Stimulated activated CD8-positive, alpha-beta memory T cell treated with anti-CD3 and anti-CD28 coated beads, Interleukin-7, amount 100 ng/mL, for 4 hours (primary cell): Measurements from ENCODE around the gene GCAT.

Source experiments
- DNase-seq, 2 donors: peaks; one replicate each; pipeline ENCODE4 v3.0.0-alpha.2; 2020; ENCODE audit warnings: low read depth in 2 of 2

GCAT gene

GRCh38 chr22:37807410-37808293 is at the start of gene GCAT:
Gene GCAT, plus strand, starts transcription at chr22:37807934. Its CDS starts 34 bp downstream, at chr22:37807968.
- DNase-seq, result peak; percentile 69 to 84

GRCh38 chr22:37758694-37759093 is 49.0 kb upstream of the GCAT start:
- DNase-seq, result no peak

GRCh38 chr22:37759281-37759680 is 48.5 kb upstream of the GCAT start:
- no peak for DNase-seq

GRCh38 chr22:37760152-37760551 is 47.6 kb upstream of the GCAT start:
- no peak for DNase-seq

- no peak for DNase-seq
These were observed 45.3 kb upstream of the GCAT start for GRCh38 chr22:37762389-37762836.

- no peak for DNase-seq
These were observed 44.7 kb upstream of the GCAT start for GRCh38 chr22:37763012-37763411.

- no peak for DNase-seq
These were observed 44.1 kb upstream of the GCAT start for GRCh38 chr22:37763652-37764051.

- no peak for DNase-seq
These were observed 43.1 kb upstream of the GCAT start for GRCh38 chr22:37764622-37765021.

GRCh38 chr22:37765498-37765897 is 42.2 kb upstream of the GCAT start:
- no peak for DNase-seq

- DNase-seq, result no peak
These were observed 41.7 kb upstream of the GCAT start for GRCh38 chr22:37765953-37766576.

GRCh38 chr22:37768273-37768672 is 39.5 kb upstream of the GCAT start:
- DNase-seq, result no peak

- no peak for DNase-seq
These were observed 38.7 kb upstream of the GCAT start for GRCh38 chr22:37769056-37769455.

- no peak for DNase-seq
These were observed 36.7 kb upstream of the GCAT start for GRCh38 chr22:37771081-37771480.

- no peak for DNase-seq
These were observed 35.9 kb upstream of the GCAT start for GRCh38 chr22:37771702-37772427.

- no peak for DNase-seq
These were observed 33.0 kb upstream of the GCAT start for GRCh38 chr22:37774728-37775127.

GRCh38 chr22:37775785-37776638 is 31.7 kb upstream of the GCAT start:
- no peak for DNase-seq

GRCh38 chr22:37776639-37777005 is 31.1 kb upstream of the GCAT start:
- no peak for DNase-seq

GRCh38 chr22:37777122-37777687 is 30.5 kb upstream of the GCAT start:
- DNase-seq, result no peak

GRCh38 chr22:37778370-37779009 is 29.2 kb upstream of the GCAT start:
- no peak for DNase-seq

- no peak for DNase-seq
These were observed 26.2 kb upstream of the GCAT start for GRCh38 chr22:37781434-37782059.
